Spleen (tissue), 11 donors: ENCODE results near the gene ATXN1. TPM values are rescaled to one million over a fixed set of nuclear protein-coding genes. Genes with fewer than 3 reads are reported as not detected.

Source experiments
- DNase-seq: peaks from one replicate; pipeline ENCODE4 v3.0.0-alpha.2; 2020
- H3K27ac ChIP-seq, 8 donors: fragments of 200-600 bp; sonication (generic) in 7 of 8; 1 replicate in 4 of 8; 2 replicates in 4 of 8; pipeline versions ENCODE4 v1.5.0 to v1.8.0; 2016 to 2021; ENCODE audit warnings: inconsistent platforms in 4 of 8, mild to moderate bottlenecking in 4 of 8, moderate library complexity in 1 of 8
- H3K27me3 ChIP-seq, 7 donors: fragments of 200-600 bp; sonication (generic) in 6 of 7; replicated peaks in 1 of 7; 1 replicate in 4 of 7; 2 replicates in 3 of 7; pipeline versions ENCODE4 v1.5.0 to v1.8.0; 2016 to 2021; ENCODE audit warnings: inconsistent platforms in 3 of 7, mild to moderate bottlenecking in 1 of 7
- H3K36me3 ChIP-seq, 6 donors: fragments of 200-600 bp; sonication (generic) in 5 of 6; 1 replicate in 4 of 6; 2 replicates in 2 of 6; pipeline versions ENCODE4 v1.5.0 to v1.8.0; 2016 to 2021; ENCODE audit warnings: inconsistent platforms in 2 of 6
- H3K4me1 ChIP-seq, 6 donors: fragments of 200-600 bp; sonication (generic) in 5 of 6; 1 replicate in 3 of 6; 2 replicates in 3 of 6; pipeline versions ENCODE4 v1.5.0 to v1.8.0; 2016 to 2021; ENCODE audit warnings: inconsistent platforms in 3 of 6
- H3K4me3 ChIP-seq, 8 donors: fragments of 200-600 bp; sonication (generic) in 7 of 8; 1 replicate in 4 of 8; 2 replicates in 4 of 8; pipeline versions ENCODE4 v1.5.0 to v1.8.0; 2016 to 2021; ENCODE audit warnings: inconsistent platforms in 4 of 8, mild to moderate bottlenecking in 4 of 8, moderate library complexity in 2 of 8
- H3K9me3 ChIP-seq, 8 donors: fragments of 200-600 bp; sonication (generic) in 7 of 8; 1 replicate in 4 of 8; 2 replicates in 4 of 8; pipeline versions ENCODE4 v1.5.0 to v1.8.0; 2016 to 2021; ENCODE audit warnings: inconsistent platforms in 4 of 8
- CTCF ChIP-seq, 11 experiments: fragments of 200-600 bp in 7 of 11; fragments of 450-650 bp in 4 of 11; sonication (generic) in 4 of 11; IDR thresholded peaks in 8 of 11; conservative IDR thresholded peaks in 3 of 11; 1 replicate in 7 of 11; 2 replicates in 4 of 11; pipeline versions ENCODE4 v1.4.0 to v1.8.0; 2016 to 2021; ENCODE audit warnings: antibody characterized with exemption in 11 of 11, inconsistent platforms in 4 of 11, mild to moderate bottlenecking in 1 of 11
- POLR2A ChIP-seq, 3 donors: fragments of 450-650 bp; IDR thresholded peaks; one replicate each; pipeline ENCODE4 v1.5.1; 2017; ENCODE audit warnings: antibody characterized with exemption in 3 of 3, mild to moderate bottlenecking in 1 of 3
- POLR2AphosphoS5 ChIP-seq, 3 donors: sonication (generic); formaldehyde crosslinking; IDR thresholded peaks; one replicate each; pipeline ENCODE4 v1.5.1; 2017; ENCODE audit warnings: antibody characterized with exemption in 3 of 3
- WGBS, 5 donors: extraction: QIAGEN DNeasy Blood & Tissue Kit in 3 of 5; methylation state at CpG; one replicate each; pipeline versions ENCODE4 v1.1.5 to v1.1.7; 2013 to 2018; 5-methylcytosine and 5-hydroxymethylcytosine counted together
- intact Hi-C: fragments of 100-400 bp; cut with DNase I; formaldehyde crosslinking; loops from one replicate; pipeline ENCODE4 v1.15.0; 2023; ENCODE audit warnings: low total_unique reads
- polyA plus RNA-seq, 3 donors: library from polyadenylated mRNA; stranded (reverse); fragments of 200-250 nt; gene quantifications; one replicate each; pipeline ENCODE4 v1.2.1, GENCODE V29; 2013
- total RNA-seq, 7 donors: library from RNA; depleted of rRNA in 3 of 7; stranded (reverse); fragments of >200 nt in 3 of 7; fragmentation: NEBNext Ultra II Directional in 4 of 7; extraction: Animal tissue kit (Norgen Biotek cat#: 25700) in 4 of 7; gene quantifications; one replicate each; pipeline versions ENCODE4 v1.1.0 to v1.2.1, GENCODE V29; 2016 to 2021
- donor health status: healthy with polysubstance abuse.
- donor health status: DM: no; HTN: no; CAD: no; lungs with moderate emphysema.
- donor health status: DM: no; HTN: no; CAD: no.
- donor health status: Bipolar disorder and iron deficiency.
- donor health status: healthy.
- donor health status: DM: no; HTN: no; CAD: no.
- donor health status: DM: yes; HTN: yes; CAD: no.

ATXN1 gene
- total and polyA plus RNA-seq, 10 donors = 3.5 to 123 (median 73.9) TPM

GRCh38 chr6:16481697-16482399 lies 279.4 kb downstream of the ATXN1 start:
- DNase-seq = no peak
- Histone ChIP-seq H3K4me1 (peaks cover 0 to 68% (median 37%) of the 10 kb centered on the region in 6 donors), H3K9me3 (peaks cover 0 to 11% (median 8%) of the 10 kb centered on the region in 8 donors), H3K27me3 (no peaks in the 10 kb centered on the region), H3K27ac (peak overlapping the region in 7 of 8 donors; percentile 15 to 71 (median 35)), H3K36me3 (peaks cover 0 to 59% (median 8%) of the 10 kb centered on the region in 6 donors), H3K4me3 (no peak overlapping the region)
- intact Hi-C loops = no loop called here
- peak in 1 of 3 donors; percentile 50 for TF ChIP-seq POLR2AphosphoS5 (IDR thresholded peaks at IDR 0.05)
- no peak for TF ChIP-seq POLR2A (IDR thresholded peaks at IDR 0.05)
- WGBS, 5 donors = 59 to 72% (median 67%) methylated on average over 3 of the region's 3 CpGs

GRCh38 chr6:16480763-16481560 lies 280.3 kb downstream of the ATXN1 start:
- peaks cover 0 to 56% (median 8%) of the 10 kb centered on the region in 6 donors for H3K36me3 ChIP-seq
- peak overlapping the region in 6 of 8 donors; percentile 15 to 71 (median 44) for H3K27ac ChIP-seq
- H3K27me3 ChIP-seq = no peaks in the 10 kb centered on the region
- no peak for TF ChIP-seq POLR2A (IDR thresholded peaks at IDR 0.05)
- TF ChIP-seq CTCF (IDR thresholded peaks at IDR 0.05 in 8 of 11, conservative IDR thresholded peaks at IDR 0.05 in 3 of 11) = no peak
- TF ChIP-seq POLR2AphosphoS5 (IDR thresholded peaks at IDR 0.05) = no peak
- no peak overlapping the region for H3K4me3 ChIP-seq
- intact Hi-C loops = no loop called here
- peaks cover 0 to 59% (median 37%) of the 10 kb centered on the region in 6 donors for H3K4me1 ChIP-seq
- DNase-seq = no peak
- WGBS, 5 donors = 56 to 76% (median 68%) methylated on average over 4 of the region's 4 CpGs
- H3K9me3 ChIP-seq = peaks cover 0 to 11% (median 8%) of the 10 kb centered on the region in 8 donors

- Histone ChIP-seq H3K9me3 (peaks cover 0 to 3% (median 2%) of the 10 kb centered on the region in 8 donors), H3K27me3 (no peaks in the 10 kb centered on the region), H3K4me3 (no peak overlapping the region), H3K27ac (no peak overlapping the region), H3K36me3 (peaks cover 0 to 22% (median 0%) of the 10 kb centered on the region in 6 donors), H3K4me1 (peaks cover 1 to 48% (median 30%) of the 10 kb centered on the region in 6 donors)
- DNase-seq = no peak
- TF ChIP-seq POLR2A (IDR thresholded peaks at IDR 0.05) = no peak
- no peak for TF ChIP-seq POLR2AphosphoS5 (IDR thresholded peaks at IDR 0.05)
- no peak for TF ChIP-seq CTCF (IDR thresholded peaks at IDR 0.05 in 8 of 11, conservative IDR thresholded peaks at IDR 0.05 in 3 of 11)
- intact Hi-C loops = no loop called here
- WGBS, 5 donors = 66 to 87% (median 80%) methylated on average over 12 of the region's 12 CpGs
These were observed 283.7 kb downstream of the ATXN1 start for GRCh38 chr6:16477367-16478149.

GRCh38 chr6:16476861-16477260 lies 284.4 kb downstream of the ATXN1 start:
- intact Hi-C loops = no loop called here
- no peak overlapping the region for H3K27ac ChIP-seq
- WGBS, 5 donors = 67 to 71% (median 70%) methylated on average over 7 of the region's 7 CpGs

More at GRCh38 chr6:16476861-16477260, 284.4 kb downstream of the ATXN1 start:
- H3K27me3 ChIP-seq = no peaks in the 10 kb centered on the region
- TF ChIP-seq POLR2AphosphoS5 (IDR thresholded peaks at IDR 0.05) (no peak), CTCF (IDR thresholded peaks at IDR 0.05 in 8 of 11, conservative IDR thresholded peaks at IDR 0.05 in 3 of 11) (no peak), POLR2A (IDR thresholded peaks at IDR 0.05) (no peak)
- no peaks in the 10 kb centered on the region for H3K9me3 ChIP-seq
- DNase-seq = no peak
- H3K4me1 ChIP-seq = peaks cover 4 to 48% (median 30%) of the 10 kb centered on the region in 6 donors
- H3K36me3 ChIP-seq = peaks cover 0 to 20% (median 0%) of the 10 kb centered on the region in 6 donors
- H3K4me3 ChIP-seq = no peak overlapping the region
